Loucy (cell line): ENCODE measurements around the gene ZNF581.

Source experiments
- CTCF ChIP-seq: fragments of 200-600 bp; sonication (generic); conservative IDR thresholded peaks from 2 replicates; pipeline ENCODE4 v1.5.1; 2014; ENCODE audit warnings: mild to moderate bottlenecking, antibody characterized with exemption, low read length
- EZH2phosphoT487 ChIP-seq: fragments of 200-600 bp; IDR thresholded peaks from 2 replicates; pipeline ENCODE4 v1.6.1; 2018; ENCODE audit warnings: antibody characterized with exemption, mild to moderate bottlenecking, moderate library complexity, borderline replicate concordance

- TF ChIP-seq CTCF (no peak), EZH2phosphoT487 (no peak)
These were observed 42.8 kb upstream of the ZNF581 start for GRCh38 chr19:55600662-55601028.
